ENCODE measurements around the gene LSAMP. TPM values are rescaled to one million over a fixed set of nuclear protein-coding genes. Genes with fewer than 3 reads are reported as not detected.
A peak's percentile ranks its signal among the peaks of the same experiment; 100 is the strongest.

Gene LSAMP
- total and polyA plus RNA-seq, 2 of the 4 experiments (the other 2 are of a cell fraction) = 7.9 to 8.0 TPM

DNA sequence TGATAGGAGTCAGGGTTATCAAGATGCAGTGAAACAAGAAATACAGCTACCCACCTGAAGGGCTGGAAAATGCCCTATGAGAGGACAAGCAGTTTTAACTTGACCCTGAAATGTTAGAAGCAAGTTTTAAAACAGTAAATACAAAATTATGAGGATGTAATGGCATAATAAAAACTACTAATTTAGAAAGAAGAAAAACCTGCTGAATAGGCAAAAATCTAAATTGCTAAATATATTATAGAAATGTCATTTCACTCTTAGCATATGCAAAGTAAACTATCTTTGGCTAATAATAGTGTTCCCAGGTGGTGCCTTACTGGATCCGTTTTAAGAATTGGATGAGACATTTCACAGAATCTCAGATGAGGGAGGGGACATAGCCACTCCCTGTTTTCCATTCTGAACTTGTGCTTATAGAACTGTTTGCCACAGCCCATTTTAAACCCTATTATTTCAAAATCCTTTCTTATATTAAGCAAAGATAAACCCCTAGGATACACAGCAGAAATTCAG is 294.6 kb downstream of the LSAMP start:
- no peak overlapping the region for H2AFZ ChIP-seq (replicated peaks; ENCODE audit: low read length, poor library complexity)
- H3K4me2 ChIP-seq (ENCODE audit: low read depth, low read length) = no peak overlapping the region
- H3K4me3 ChIP-seq (ENCODE audit: insufficient read depth, low read depth, low read length) = no peak overlapping the region
- no peak overlapping the region for H4K5ac ChIP-seq (ENCODE audit: low read depth, low read length)
- H2BK15ac ChIP-seq (ENCODE audit: low read depth, low read length) = no peak overlapping the region
- H3K27me3 ChIP-seq (ENCODE audit: control insufficient read depth, insufficient read depth, low read length) = no peaks in the 10 kb centered on the region
- in situ Hi-C loops (cut with MboI; ENCODE audit: low sequenced_read_pairs) (no loop called here), intact Hi-C loops (cut with micrococcal nuclease) (no loop called here), dilution Hi-C loops (cut with HindIII; ENCODE audit: low sequenced_read_pairs, unreplicated experiment) (no loop called here)
- H2BK20ac ChIP-seq (ENCODE audit: low read depth, low read length) = no peak overlapping the region
- no CpG with 5 or more reads among the region's 1 CpG for WGBS, 2 experiments (ENCODE audit: extremely low coverage in 2 of 2, insufficient read length in 1 of 2)
- peak overlapping the region; percentile 23; the same call in 1 of the 2 replicates for H3K18ac ChIP-seq (ENCODE audit: low read depth, low read length)
- peak overlapping the region; percentile 52; the same call in 1 of the 2 replicates for H2BK120ac ChIP-seq (ENCODE audit: low read depth, low read length)
- 0 out of 2 replicates have a peak overlapping the region, but pooled peaks have one; percentile 11 for H2AK5ac ChIP-seq (ENCODE audit: low read depth, low read length)
- H3K79me1 ChIP-seq (ENCODE audit: low read depth in 1 of 2, low read length in 2 of 2) = no peaks in the 10 kb centered on the region
- H4K91ac ChIP-seq (ENCODE audit: insufficient read depth, low read depth, low read length) = no peak overlapping the region
- BruUV-seq (replicated peaks) = no TSS peak
- no peak overlapping the region for H4K8ac ChIP-seq (ENCODE audit: low read depth in 2 of 2, low read length in 2 of 2)
- H3K14ac ChIP-seq (replicated peaks; ENCODE audit: low read depth, low read length) = 0 out of 2 replicates have a peak overlapping the region, but pooled peaks have one; percentile 65
- ChIA-PET POLR2A (ENCODE audit: unreplicated experiment) (no interaction called here), CTCF (no interaction called here)
- TF ChIP-seq RFX5 (IDR thresholded peaks at IDR 0.05; ENCODE audit: low read depth, low read length) = no peak
- TF ChIP-seq USF2 (IDR thresholded peaks at IDR 0.05; ENCODE audit: low read depth, low read length) = no peak
- peak; percentile 92 for TF ChIP-seq MAFK (IDR thresholded peaks at IDR 0.05; ENCODE audit: low read depth, low read length)
- no peak overlapping the region for H3K27ac ChIP-seq (ENCODE audit: insufficient read depth, low read length)
- H3K4me1 ChIP-seq (ENCODE audit: control insufficient read depth, insufficient read depth, low read length) = no peaks in the 10 kb centered on the region
- no peaks in the 10 kb centered on the region for H4K20me1 ChIP-seq (ENCODE audit: insufficient read depth, low read length)
- H3K36me3 ChIP-seq (ENCODE audit: control insufficient read depth, insufficient read depth, low read length) = no peaks in the 10 kb centered on the region
- H3K9me3 ChIP-seq (ENCODE audit: control insufficient read depth, insufficient read depth, low read length) = no peaks in the 10 kb centered on the region
- ATAC-seq (ENCODE audit: low read depth) (no peak), DNase-seq (no peak)
- H2BK5ac ChIP-seq (ENCODE audit: low read depth, low read length, poor library complexity, severe bottlenecking) = no peak overlapping the region
- no peak overlapping the region for H3K56ac ChIP-seq (ENCODE audit: extremely low read depth, insufficient read depth, low read length)
- no peak overlapping the region for H3K4ac ChIP-seq (ENCODE audit: low read depth, low read length)
- no peak overlapping the region for H2AK9ac ChIP-seq (replicated peaks; ENCODE audit: low read depth, low read length, poor library complexity)
- H3K9me1 ChIP-seq (ENCODE audit: insufficient read depth, low read length) = no peaks in the 10 kb centered on the region
- H3K9ac ChIP-seq (ENCODE audit: low read depth, low read length) = no peak overlapping the region
- H3K23ac ChIP-seq (ENCODE audit: low read depth, low read length) = no peak overlapping the region
